Measurements from ENCODE around the gene TENT4B. TPM values are rescaled to one million over a fixed set of nuclear protein-coding genes. Genes with fewer than 3 reads are reported as not detected.

The TENT4B gene
- total RNA-seq, 1 experiment from 2014 or later = 13.0 TPM

GRCh38 chr16:50279504-50279865 is 126.4 kb downstream of the TENT4B start:
- H2BK12ac ChIP-seq (ENCODE audit: insufficient read length, low read depth, low read length) = no peak overlapping the region
- no peak overlapping the region for H3K27ac ChIP-seq (ENCODE audit: insufficient read length, low read depth, low read length)
- no peaks in the 10 kb centered on the region for H3K23me2 ChIP-seq (ENCODE audit: insufficient read length, low read depth, low read length, poor library complexity, severe bottlenecking)
- H2BK120ac ChIP-seq (ENCODE audit: low read depth, low read length, poor library complexity, severe bottlenecking) = no peak overlapping the region
- no peak overlapping the region for H3K4ac ChIP-seq (ENCODE audit: low read depth, low read length)
- no peak overlapping the region for H2BK20ac ChIP-seq (ENCODE audit: low read depth, low read length, poor library complexity, severe bottlenecking)
- no peak overlapping the region for H3K9ac ChIP-seq (ENCODE audit: extremely low read depth, insufficient read length, low read length)
- no peak overlapping the region for H3T11ph ChIP-seq (ENCODE audit: low read length)
- no peak for TF ChIP-seq CTCF (conservative IDR thresholded peaks at IDR 0.05)
- no peak overlapping the region for H2BK15ac ChIP-seq (ENCODE audit: low read depth, low read length)
- Mint-ChIP-seq H3K4me1 (peaks cover 16 to 22% of the 10 kb centered on the region in 2 experiments), H3K4me3 (peak overlapping the region in 1 of 2 experiments; percentile 27; a peak in 1 of 5 replicates), H3K36me3 (ENCODE audit: insufficient read depth in 1 of 3, low read depth in 3 of 3) (peaks cover 0 to 9% (median 0%) of the 10 kb centered on the region in 3 experiments; a peak in 3 of 7 replicates), H3K9me3 (peaks cover 0 to 5% of the 10 kb centered on the region in 2 experiments; a peak in 1 of 5 replicates), H3K27ac (peak overlapping the region in 2 of 3 experiments; percentile 16 to 53; a peak in 3 of 7 replicates), H3K27me3 (ENCODE audit: low read depth) (no peaks in the 10 kb centered on the region; the same call in 1 of the 2 replicates)
- no peak overlapping the region for H4K5ac ChIP-seq (ENCODE audit: insufficient read length, low read depth, low read length)
- H4K8ac ChIP-seq (replicated peaks; ENCODE audit: insufficient read length, low read depth, low read length) = no peak overlapping the region
- no peak overlapping the region for H3K56ac ChIP-seq (ENCODE audit: insufficient read length, low read depth, low read length)
- 0 out of 2 replicates have a peak, but pooled peaks cover 3% of the 10 kb centered on the region for H3K4me1 ChIP-seq (ENCODE audit: insufficient read depth, low read length)
- H3K27me3 ChIP-seq (ENCODE audit: insufficient read depth, low read length) = no peaks in the 10 kb centered on the region
- no peak overlapping the region for H2AK5ac ChIP-seq (ENCODE audit: insufficient read length, low read length)
- no peaks in the 10 kb centered on the region for H3K79me2 ChIP-seq (ENCODE audit: insufficient read depth, low read length)
- no peaks in the 10 kb centered on the region for H3K79me1 ChIP-seq (ENCODE audit: insufficient read depth, low read depth, low read length, poor library complexity, severe bottlenecking)
- no peaks in the 10 kb centered on the region for H4K20me1 ChIP-seq (ENCODE audit: control insufficient read depth, insufficient read depth, insufficient read length)
- no CpG with 5 or more reads among the region's 2 CpGs for WGBS (ENCODE audit: extremely low coverage, insufficient read length, low lambda C conversion rate)
- H2BK5ac ChIP-seq (ENCODE audit: insufficient read length, low read length) = no peak overlapping the region
- H3K14ac ChIP-seq (ENCODE audit: insufficient read depth, low read length) = no peak overlapping the region
- H3K18ac ChIP-seq (ENCODE audit: insufficient read length, low read depth, low read length) = no peak overlapping the region
- no peak overlapping the region for H2AFZ ChIP-seq (ENCODE audit: low read length)
- no peak overlapping the region for H3K23ac ChIP-seq (ENCODE audit: insufficient read length, low read depth, low read length)
- H3K4me2 ChIP-seq (ENCODE audit: insufficient read depth, insufficient read length, low read length) = no peak overlapping the region
- no peak for DNase-seq
- no peak overlapping the region for H4K91ac ChIP-seq (ENCODE audit: insufficient read length, low read depth, low read length)
- H3K9me3 ChIP-seq (ENCODE audit: control insufficient read depth, low read depth, low read length) = no peaks in the 10 kb centered on the region
